ENCODE results near the gene PSME1.

PSME1 gene

DNA sequence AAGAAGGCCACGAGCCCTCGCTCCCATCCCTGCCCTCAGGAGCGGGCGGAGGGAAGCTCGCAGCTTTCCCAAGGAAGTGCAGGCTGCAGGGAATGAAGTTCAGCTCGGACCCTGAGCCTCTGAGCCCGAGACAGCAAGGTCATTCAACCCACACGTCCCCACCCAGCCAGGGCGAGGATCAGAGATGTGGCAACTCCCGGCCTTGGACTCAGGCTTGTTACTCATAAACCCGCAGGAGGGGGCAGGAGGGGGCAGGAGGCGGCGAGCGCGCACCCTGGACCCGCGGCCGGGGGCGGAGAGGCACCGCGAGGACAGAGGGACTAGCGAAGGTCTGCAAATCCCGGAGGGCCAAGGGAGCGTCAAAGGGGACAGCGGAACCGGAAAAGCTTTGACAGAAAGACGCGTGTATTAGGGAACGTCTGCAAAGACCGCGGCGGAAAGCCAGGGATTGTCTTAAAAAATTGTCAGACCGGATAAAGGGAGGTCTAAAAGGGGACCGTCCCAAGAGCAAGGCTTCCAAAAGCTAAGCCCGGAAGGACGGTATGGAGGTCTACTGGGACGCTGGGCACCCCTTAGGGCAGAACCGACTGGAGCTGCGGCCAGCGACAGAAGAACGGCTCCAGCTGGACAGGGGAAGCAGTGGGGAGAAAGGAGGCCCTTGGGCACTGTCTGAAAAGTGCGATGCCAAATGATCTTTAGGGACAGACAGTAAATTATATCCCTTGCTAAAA lies 22.0 kb upstream of the PSME1 start:
- Histone ChIP-seq H3K27ac (peak overlapping the region; percentile 98), H3K27me3 (no peaks in the 10 kb centered on the region), H3K4me3 (ENCODE audit: low read depth in 1 of 2, low read length in 1 of 2) (peak overlapping the region; percentile 67 to 84), H3K9me3 (no peaks in the 10 kb centered on the region), H3K4me1 (ENCODE audit: control insufficient read depth in 1 of 2, insufficient read depth in 1 of 2, low read depth in 1 of 2, low read length in 1 of 2) (peaks cover 25 to 29% of the 10 kb centered on the region in 2 experiments), H3K36me3 (peaks cover 20% of the 10 kb centered on the region)
- TF ChIP-seq CTCF (IDR thresholded peaks at IDR 0.05), result no peak

DNA sequence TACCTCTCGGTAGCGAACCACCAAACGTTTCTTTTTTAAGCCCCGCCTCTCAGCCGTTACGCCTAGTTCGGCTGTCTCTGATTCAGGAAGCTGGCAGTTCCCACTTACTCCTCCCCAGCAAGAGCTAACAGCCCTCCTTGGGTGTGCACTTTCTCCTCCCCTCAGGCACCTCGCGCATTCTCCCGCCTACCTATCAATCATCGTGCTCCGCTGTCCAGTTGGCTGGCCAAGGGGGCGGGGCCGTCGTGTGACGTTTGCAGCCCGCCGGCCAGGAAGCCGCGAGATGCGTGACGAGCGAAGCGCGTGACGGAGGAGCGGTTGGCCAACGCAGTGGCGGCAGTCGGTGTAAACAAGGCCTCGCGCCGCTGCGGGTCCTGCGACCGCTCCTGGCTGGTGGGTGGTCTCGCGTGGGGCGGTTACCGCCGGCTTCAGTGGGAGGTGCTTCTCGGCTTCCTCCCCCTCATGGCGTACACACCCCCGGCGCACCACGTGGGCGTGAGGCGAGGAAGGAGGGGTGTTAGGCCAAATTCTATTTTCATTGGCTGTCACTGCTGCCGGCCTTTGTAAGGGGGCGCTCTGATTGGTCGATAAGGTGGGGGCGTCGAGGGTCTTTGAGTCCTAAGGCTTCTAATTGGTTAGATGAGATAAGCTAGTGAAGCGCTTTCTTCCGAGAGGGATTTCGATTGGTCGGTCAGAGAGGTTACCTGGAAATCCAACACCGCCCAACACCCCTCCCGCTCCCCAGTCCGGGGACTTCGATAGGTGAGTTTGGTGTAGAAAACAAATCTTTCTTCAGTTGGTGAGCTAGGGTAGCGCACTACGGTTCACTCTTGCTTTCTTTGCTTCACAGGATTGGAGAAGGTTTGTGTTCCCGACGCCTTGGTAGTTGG lies 21.2 kb upstream of the PSME1 start, which contains the start of the genes DCAF11 and NRL:
TSS of gene DCAF11 (plus strand) at position 246 of the 890 bp plus-strand sequence. CDS start 818 bp downstream, outside the sequence.
TSS of gene NRL (minus strand) at position 418 of the 890 bp plus-strand sequence. CDS start 32,101 bp downstream, outside the sequence.
- H3K27me3 ChIP-seq, result no peaks in the 10 kb centered on the region
- peak within 1 kb of the TSS; percentile 98 for H3K27ac ChIP-seq
- peaks cover 23 to 28% of the 10 kb centered on the region in 2 experiments for H3K4me1 ChIP-seq (ENCODE audit: control insufficient read depth in 1 of 2, insufficient read depth in 1 of 2, low read depth in 1 of 2, low read length in 1 of 2)
- H3K9me3 ChIP-seq, result no peaks in the 10 kb centered on the region
- peak; percentile 37 for TF ChIP-seq CTCF (IDR thresholded peaks at IDR 0.05)
- peak within 1 kb of the TSS; percentile 67 to 84 for H3K4me3 ChIP-seq (ENCODE audit: low read depth in 1 of 2, low read length in 1 of 2)
- H3K36me3 ChIP-seq, result peaks cover 28% of the 10 kb centered on the region

DNA sequence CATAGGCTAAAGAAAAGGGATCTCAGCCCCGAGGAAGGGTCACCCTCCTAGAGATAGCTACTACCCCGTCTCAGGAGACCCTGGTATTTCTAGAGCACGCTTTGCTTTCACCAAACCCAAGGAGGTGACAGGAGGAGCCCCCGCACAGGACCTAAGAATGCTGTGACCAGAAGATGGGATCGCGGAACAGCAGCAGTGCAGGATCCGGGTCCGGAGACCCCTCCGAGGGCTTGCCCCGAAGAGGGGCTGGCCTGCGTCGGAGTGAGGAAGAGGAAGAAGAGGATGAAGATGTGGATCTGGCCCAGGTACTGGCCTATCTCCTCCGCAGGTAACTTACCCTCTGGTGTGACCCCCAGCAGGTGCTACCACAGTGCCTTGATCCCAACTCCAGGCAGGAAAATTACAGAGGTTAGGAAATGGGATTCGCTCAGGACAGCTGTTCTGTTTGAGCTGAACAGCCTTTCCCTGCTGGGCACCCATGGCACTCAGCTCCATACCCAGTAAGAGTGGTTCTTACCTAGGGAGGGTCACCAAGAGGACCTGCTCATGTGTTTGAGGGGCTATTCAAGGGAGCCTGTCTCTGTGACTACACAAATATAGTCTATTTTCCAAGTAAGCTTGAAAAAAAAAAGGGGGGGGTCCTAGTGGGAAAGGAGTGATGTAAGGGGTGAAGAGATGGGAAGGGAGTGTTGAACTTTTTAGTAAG lies 20.4 kb upstream of the PSME1 start:
- Histone ChIP-seq H3K9me3 (no peaks in the 10 kb centered on the region), H3K4me1 (ENCODE audit: control insufficient read depth in 1 of 2, insufficient read depth in 1 of 2, low read depth in 1 of 2, low read length in 1 of 2) (peaks cover 23 to 28% of the 10 kb centered on the region in 2 experiments), H3K4me3 (ENCODE audit: low read depth in 1 of 2, low read length in 1 of 2) (peak overlapping the region; percentile 67 to 84), H3K27ac (peak overlapping the region; percentile 98), H3K36me3 (peaks cover 36% of the 10 kb centered on the region), H3K27me3 (no peaks in the 10 kb centered on the region)
- TF ChIP-seq CTCF (IDR thresholded peaks at IDR 0.05), result no peak

DNA sequence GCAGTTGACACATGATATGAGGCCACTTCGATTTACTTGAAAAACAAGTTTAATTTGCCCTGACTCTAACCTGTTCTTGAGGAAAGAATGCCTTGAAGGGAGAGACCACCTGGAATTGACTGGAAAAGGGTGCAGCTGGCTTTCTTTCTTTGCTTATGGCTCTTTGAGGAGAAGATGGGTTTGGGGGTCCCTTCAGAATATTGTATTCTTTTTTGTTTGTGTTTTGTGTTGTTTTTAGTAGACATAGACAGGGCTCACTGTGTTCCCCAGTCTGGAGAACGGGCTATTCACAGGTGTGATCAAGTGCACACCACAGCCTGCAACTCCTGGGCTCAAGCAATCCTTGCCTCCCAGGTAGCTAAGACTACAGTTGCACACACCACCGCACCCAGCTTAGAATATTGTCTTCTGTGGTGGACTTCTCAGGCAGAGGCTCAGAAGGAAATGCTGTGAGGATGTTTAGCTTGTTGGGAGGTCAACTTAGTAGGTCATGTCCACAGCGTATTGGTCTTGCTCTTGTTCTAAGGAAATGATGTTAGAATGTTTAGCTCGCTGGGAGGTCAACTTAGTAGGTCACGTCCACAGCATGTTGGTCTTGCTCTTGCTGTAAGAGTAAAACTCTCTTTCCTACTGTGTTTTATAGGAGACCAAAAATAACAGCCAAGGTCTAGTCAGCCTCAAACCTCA lies 19.7 kb upstream of the PSME1 start:
- Histone ChIP-seq H3K4me1 (ENCODE audit: control insufficient read depth in 1 of 2, insufficient read depth in 1 of 2, low read depth in 1 of 2, low read length in 1 of 2) (peaks cover 23 to 28% of the 10 kb centered on the region in 2 experiments), H3K27ac (peak overlapping the region; percentile 98), H3K4me3 (ENCODE audit: low read depth in 1 of 2, low read length in 1 of 2) (peak overlapping the region; percentile 67 to 84), H3K9me3 (no peaks in the 10 kb centered on the region), H3K36me3 (peaks cover 43% of the 10 kb centered on the region), H3K27me3 (no peaks in the 10 kb centered on the region)
- no peak for TF ChIP-seq CTCF (IDR thresholded peaks at IDR 0.05)

- H3K27ac ChIP-seq, result peak overlapping the region; percentile 98
- H3K27me3 ChIP-seq, result no peaks in the 10 kb centered on the region
- H3K9me3 ChIP-seq, result no peaks in the 10 kb centered on the region
- H3K4me3 ChIP-seq (ENCODE audit: low read depth in 1 of 2, low read length in 1 of 2), result no peak overlapping the region
- TF ChIP-seq CTCF (IDR thresholded peaks at IDR 0.05), result no peak
- H3K36me3 ChIP-seq, result peaks cover 52% of the 10 kb centered on the region
- H3K4me1 ChIP-seq (ENCODE audit: control insufficient read depth in 1 of 2, insufficient read depth in 1 of 2, low read depth in 1 of 2, low read length in 1 of 2), result peaks cover 23 to 28% of the 10 kb centered on the region in 2 experiments
Observed at GRCh38 chr14:24117179-24117578, 18.8 kb upstream of the PSME1 start.

Data from neutrophil (primary cell).